OCI-LY1 (cell line): ENCODE measurements around the gene AQP10.

Experiments
- CTCF ChIP-seq: fragments of 200-600 bp; sonication (generic), shearing (Covaris generic); IDR thresholded peaks from 2 replicates; pipeline ENCODE4 v1.5.1; 2017; ENCODE audit warnings: mild to moderate bottlenecking, antibody characterized with exemption, low read length, moderate library complexity, mixed read lengths
- EZH2 ChIP-seq: fragments of 200-600 bp; sonication (generic), shearing (Covaris generic); IDR thresholded peaks from 2 replicates; pipeline ENCODE4 v1.8.0; 2017; ENCODE audit warnings: borderline replicate concordance, mixed run types, mild to moderate bottlenecking, antibody characterized with exemption, low read length, moderate library complexity, mixed read lengths

DNA sequence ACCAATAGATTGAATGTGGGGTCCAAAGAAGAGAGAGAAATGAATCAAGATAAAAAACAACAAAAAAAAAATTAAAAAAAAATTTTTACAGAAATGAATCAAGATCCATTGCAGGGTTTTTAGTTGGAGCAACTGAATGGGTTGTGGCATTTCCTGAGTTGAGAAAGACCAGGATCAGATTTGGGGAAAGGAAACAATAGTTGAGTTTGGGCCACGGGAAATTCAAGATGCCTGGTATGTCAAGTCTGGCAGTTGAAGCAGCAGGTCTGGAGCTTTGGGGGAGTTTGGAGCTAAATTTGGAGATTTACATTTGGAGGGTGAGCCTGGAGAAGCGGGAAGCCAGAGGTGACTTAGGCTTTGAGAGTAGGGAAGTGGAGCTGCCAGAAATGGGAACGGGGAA lies 27.1 kb downstream of the AQP10 start:
- no peak for TF ChIP-seq CTCF
- no peak for TF ChIP-seq EZH2
